Measurements from ENCODE around the gene PCYT1A.
"Not testable (repeated sequence)": the region's sequence is repeated elsewhere in the genome, so short reads cannot be mapped to it uniquely, and the experiment has no call there.

PCYT1A gene

DNA sequence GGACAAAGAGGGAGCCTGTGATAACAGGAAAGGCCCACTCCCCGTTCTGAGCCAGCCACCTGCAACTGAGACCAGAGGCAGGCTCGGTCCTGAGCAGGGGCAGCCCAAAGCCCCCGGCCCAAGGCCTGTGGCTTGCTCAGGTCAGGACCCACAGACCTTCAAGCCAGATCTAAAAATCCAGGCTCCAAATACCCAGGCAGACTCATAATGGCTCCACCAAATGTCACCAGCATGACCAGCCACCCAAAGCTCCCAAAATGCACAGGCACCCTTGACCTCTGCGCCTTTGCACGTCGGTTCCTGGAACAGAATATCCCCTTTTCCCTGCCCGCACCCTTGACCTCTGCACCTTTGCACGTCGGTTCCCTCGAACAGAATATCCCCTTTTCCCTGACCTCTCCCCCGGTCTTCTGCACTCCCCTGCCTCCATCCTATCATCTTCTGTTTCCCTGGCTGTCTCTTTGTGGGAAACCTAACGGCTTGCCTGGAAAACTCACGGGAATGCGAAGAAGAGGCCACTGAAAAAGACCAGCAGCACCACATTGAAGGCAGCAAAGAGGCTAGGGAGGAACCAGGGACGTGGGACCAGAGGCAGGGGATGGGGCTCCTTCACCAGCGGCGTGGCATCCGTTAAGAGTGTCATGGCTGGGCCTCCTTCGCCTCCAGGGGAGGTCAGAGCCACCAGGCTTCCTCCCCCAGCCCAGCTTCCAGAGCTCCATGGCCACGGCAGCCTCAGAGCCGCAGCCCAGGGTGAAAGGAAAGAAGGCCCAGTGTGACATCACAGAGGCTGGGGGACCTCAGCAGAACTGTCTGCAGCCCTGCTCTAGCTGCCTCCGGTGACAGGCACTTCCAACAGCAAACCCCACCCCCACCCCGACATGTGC is 76.6 kb downstream of the PCYT1A start, which contains the start of gene ZDHHC19:
TSS of gene ZDHHC19 (minus strand) at position 728 of the 884 bp plus-strand sequence. CDS start at position 643, 85 bp downstream.
- DNase-seq: no peak

DNA sequence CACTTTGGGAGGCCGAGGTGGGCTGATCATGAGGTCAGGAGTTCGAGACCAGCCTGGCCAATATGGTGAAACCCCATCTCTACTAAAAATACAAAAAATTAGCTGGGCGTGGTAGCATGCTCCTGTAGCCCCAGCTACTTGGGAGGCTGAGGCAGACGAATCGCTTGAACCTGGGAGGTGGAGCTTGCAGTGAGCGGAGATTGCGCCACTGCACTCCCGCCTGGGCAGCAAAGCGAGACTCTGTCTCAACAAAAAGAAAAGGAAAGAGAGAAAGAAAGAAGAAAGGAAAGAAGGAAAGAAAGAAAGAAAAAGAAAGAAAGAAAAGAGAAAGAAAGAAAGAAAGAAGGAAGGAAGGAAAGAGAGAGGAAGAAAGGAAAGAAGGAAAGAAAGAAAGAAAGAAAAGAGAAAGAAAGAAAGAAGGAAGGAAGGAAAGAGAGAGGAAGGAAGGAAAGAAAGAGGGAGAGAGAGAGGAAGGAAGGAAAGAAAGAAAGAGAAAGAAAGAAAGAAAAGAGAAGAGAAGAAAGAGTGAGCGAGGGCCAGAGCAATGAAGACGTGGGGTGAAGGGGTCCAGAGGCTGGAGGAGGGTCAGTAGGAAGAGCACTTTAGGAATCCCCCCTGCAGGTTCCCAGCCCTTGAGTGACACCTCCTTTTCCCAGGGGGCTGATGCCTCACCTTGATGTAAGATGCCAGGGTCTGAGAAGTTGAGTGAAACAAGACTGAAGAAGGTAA is 77.4 kb downstream of the PCYT1A start:
- not testable (repeated sequence) for DNase-seq

DNA sequence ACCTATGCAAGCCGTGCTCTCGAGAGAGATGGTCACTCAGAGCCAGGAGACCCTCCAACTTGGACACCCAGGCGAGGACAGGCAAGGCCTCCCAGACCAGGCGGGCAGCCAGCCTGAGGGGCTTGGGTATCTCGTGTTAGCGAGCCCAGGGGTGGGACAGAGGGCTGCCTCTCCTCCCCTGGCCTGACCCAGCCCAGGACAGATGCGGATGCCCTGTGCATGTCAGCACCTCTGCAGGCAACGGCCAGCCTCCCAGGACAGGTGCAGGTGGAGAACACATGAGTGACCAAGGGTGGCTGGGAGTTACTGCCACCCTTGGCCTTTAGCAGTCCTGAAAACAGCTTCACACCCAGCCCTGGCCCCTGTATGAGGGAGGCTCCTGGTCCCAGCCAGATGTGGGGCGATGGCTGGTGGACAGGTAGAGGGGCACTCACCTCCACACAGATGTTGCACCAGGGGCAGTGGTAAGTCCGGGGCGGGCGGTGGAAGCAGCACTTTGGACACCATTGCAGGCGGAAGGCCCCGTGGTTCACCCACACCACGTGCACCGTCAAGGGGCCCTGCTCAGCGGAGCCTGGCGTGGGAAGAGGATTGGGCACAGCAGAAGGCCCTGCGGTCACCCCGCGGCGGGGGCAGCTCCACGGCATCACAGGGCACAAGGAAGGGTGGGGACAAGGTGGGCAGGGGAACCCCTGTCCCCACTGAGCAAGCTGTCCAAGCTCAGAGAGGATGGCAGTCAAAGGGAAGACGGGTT is 78.4 kb downstream of the PCYT1A start:
- no peak for DNase-seq

DNA sequence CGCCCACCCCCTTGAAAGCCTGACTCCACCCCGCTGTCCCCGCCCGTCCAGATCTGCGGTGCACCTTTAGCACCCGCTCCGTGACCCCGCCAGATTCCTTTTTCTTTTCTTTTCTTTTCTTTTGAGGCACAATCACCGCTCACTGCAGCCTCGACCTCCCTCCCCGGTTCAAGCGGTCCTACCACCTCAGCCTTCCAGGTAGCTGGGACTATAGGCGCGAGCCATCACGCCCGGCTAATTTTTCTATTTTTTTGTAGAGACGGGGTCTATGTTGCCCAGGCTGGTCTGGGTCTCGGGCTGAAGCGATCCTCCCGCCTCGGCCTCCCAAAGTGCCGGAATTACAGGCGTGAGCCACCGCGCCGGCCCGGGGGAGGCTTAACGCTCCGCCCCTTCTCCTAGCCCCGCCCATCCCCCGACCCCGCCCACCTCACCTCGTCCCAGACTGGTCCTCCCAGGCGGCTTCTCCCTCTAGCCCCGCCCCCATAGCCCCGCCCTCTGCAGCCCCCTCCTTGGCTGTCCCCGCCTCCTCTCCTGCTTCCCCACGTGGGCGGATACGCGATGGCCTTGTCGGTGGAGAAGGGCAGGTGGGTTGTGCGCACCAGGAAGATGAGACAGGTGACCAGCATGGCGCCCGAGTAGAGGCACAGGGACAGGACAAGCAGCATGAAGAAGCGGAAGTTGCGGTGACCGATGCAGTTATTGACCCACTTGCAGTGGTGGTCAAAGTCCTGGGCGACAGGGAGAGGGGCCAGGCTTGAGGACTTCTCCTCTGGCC is 79.5 kb downstream of the PCYT1A start:
- no peak for DNase-seq

DNA sequence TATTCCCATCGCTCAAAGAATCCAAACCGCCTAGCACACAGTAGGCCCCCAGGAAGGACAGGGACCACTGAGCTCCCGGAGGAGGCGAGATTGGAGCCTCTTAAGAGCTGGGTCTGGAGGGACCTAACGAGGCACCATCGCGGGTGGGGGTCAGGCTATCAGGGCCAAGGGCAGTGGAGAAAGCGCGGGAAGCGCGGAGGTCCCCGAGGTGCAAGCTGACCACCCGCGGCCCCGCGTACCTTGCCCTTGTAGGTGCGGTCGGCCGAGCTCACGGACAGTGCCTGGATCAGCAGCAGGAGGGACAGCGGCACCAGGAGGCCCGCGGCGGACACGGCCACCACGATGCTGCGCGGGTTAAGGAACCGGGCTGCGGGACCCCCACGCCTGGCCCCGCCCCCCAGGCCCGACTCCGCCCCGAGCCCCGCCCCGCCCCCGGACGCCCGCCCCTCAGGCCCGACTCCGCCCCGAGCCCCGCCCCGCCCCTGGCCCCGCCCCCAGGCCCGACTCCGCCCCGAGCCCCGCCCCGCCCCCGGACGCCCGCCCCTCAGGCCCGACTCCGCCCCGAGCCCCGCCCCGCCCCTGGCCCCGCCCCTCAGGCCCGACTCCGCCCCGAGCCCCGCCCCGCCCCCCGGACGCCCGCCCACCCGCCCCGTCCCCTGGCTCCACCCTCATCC is 80.2 kb downstream of the PCYT1A start:
- no peak for DNase-seq

DNA sequence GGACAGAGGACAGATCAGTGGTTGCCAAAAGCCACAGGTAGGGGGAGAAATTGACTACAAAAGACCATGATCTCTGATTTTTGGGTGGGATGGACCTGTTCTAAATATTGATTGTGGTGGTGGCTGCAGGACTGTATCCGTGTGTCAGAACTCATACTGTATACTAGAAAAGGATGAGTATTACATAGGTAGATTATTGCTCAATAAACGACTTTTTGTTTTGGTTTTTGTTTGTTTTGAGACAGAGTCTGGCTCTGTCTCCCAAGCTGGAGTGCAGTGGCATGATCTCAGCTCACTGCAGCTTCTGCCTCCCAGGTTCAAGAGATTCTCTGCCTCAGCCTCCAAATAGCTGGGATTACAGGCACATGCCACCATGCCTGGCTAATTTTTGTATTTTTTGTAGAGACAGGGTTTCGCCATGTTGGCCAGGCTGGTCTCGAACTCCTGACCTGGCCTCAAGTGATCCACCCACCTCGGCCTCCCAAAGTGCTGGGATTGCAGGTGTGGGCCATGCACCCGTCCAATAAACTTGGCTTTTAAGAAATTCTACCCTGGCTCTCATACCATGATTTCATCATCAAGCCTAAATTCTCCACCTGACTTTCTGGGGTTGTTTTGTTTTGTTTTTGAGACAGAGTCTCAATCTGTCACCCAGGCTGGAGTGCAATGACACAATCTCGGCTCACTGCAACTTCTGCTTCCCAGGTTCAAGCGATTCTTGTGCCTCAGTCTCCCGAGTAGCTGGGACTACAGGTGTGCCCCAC is 81.9 kb downstream of the PCYT1A start:
- DNase-seq: not testable (repeated sequence)

DNA sequence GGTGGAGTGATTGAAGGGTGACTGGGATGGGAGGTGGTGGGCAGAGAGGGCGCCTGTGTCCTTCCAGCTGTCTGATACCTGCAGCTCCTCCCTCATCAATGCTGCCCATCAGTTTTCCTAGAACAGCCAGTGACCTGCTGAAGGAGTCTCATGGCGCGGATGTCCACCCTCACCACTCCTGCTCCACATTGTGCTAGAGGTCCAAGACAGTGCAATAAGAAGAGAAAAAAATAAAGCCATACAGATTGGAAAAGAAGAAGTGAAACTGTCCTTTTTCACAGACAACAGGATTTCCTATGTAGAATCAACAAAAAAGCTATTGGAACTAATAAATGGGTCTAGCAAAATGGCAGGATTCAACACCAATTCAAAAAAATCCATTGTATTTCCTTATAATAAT is 83.7 kb downstream of the PCYT1A start:
- peak; percentile 41 for DNase-seq

DNA sequence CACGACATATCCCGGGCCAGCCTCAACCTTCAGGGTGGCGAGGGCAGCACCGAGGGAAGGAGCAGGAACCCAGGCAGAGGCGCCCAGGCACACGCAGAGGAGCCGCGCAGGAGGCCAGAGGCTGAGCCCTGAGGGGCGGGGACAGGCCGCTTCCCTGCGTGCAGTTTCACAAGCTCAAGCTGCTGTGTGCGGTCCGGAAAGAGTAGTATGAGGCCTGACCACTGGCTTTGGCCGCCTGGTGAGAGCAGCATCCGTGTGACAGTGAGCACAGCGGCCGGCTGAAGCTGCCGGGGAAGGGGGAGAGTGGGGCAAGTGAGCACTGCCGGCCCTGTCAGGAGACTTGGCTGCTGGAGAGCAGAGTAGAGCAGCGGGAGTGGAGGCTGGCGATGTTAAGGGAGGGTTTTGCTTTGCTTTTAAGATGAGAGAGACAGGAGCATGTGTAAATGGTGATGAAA is 85.0 kb downstream of the PCYT1A start:
- DNase-seq: no peak

DNA sequence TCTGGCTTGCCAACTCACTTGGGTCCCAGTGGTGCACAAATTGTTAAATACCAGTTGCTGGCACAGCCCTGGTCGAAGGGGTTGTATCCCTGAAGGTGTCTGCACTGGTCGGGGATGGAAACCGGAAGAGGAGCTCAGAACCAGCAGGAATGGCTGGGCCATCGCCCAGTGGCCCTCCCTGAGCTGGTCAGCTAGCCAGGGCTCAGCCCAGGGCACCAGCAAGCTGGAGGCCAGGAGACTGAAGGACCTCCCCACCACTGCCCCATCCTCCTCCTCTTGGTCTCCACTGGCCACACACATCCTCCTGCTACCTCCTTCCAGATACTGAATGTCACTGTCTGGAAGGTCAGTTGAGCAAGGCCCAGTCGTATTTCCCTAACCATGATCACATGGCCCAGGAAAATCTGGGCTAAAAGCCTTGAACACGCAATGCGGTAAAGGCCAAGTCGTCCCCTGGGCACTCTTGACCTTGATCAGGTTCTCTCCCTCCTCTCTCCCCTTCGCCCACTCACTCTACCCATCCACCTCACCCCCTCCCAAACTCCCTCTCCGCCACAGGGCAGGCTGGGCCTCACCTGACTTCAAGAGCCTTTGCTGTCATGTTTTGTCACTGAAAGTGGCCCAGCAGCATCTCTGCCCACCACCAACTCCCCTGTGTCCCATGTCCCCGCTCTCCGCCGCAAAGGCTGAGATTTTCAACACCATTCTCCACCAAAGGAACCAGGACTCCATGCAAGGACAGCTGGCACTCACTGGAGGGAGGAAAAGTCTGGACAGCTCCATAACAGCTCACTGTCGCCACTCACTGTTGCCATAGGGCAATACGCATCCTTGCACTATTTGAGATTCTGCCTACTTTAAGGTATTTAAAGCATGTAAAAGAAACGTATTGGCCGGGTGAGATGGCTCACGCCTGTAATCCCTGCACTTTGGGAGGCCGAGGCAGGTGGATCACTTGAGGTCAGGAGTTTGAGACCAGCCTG is 88.5 kb downstream of the PCYT1A start:
- DNase-seq: no peak

DNA sequence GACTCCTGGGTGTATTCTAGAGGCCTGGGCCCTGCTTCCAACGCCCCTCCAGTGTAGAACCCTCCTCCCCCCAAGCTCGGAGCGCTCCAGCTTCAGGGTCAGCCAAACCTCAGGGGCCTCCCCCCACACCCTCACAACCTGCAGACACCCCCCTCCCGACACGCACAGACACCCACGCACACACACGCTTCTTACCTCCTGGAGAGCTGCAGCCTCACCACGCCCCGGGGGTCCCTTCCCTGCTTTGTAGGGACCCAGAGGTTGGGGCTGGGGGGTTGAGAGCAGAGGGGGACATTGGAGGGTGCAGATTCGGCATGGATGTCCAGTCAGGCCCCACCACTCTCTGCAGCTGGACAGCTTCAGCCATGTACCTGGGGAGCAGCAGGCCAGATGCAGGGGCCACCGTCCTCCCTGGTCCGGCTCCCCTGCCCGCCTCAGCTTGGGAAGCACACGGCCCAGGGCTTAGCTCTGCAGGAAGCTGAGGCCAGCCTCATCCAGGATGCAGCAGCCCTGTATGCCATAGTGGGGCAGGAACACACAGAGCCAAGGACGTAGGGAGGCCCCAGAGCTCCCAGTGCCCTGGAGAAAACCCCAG is 89.3 kb downstream of the PCYT1A start:
- DNase-seq: no peak

DNA sequence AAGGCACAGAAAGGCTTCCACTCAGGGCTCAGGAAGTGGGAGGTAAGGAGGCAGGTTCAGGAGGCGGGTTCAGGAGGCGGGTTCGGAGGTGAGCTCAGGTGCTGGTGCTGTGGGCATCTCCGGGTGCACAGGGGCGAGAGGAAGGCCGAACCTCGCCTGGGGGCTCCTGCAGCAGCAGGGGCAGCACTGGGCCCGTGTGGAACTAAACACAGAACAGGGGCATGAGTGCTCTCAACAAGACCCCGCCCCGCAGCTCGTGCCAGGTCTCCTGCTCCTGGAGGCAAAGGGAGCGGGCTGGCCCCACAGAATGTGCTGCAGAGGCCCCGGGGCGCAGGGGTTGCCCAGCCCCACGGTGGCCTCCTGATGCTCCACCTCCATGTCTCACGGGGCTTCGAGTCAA is 90.0 kb downstream of the PCYT1A start:
- no peak for DNase-seq

DNA sequence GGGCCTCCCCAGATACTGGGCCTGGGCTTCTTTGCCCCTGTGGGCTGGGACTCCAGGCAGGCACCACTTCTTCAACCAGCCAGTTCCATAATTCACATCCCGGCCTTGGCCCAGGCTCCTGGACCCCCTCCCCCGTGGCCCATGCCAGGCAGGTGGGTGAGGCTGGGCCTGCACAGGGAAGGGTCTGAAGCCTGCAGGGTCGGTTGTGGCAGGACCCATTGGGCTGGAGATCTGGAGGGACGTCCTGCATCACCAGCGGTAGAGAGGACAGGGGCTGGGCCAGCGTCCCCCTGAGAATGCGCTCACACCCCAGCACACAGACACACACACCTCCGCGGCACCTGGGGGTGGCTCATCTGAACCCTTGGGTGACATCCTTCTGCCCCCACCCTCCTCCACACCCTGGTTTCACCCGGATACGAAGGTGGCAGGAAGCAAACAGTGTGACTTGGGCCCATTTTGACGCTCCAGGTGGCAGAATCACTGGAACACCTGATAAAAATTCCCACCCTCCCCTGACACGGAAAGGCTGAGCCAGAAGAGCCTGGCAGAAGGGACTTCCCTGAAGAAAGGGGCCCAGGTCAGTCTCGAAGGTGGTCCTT is 91.8 kb downstream of the PCYT1A start:
- DNase-seq: no peak

DNA sequence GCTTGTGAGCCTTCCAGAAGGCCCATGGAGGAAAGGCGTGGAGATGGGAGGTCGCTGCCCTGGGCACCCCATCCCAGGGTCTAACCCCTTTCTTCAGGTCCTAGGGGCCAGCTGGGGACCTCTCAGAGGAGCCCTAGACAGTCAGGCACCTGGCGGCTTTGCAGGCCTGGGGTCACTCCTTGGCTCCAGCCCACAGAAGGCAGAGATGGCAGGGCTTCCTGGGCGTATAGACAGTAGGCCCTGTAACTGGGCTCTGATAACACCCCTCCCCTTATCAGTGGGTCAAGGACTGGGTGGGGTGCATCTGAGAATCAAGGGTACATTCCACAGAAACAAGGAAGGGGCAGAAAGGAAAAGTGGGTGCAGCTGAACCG is 93.0 kb downstream of the PCYT1A start:
- no peak for DNase-seq

DNA sequence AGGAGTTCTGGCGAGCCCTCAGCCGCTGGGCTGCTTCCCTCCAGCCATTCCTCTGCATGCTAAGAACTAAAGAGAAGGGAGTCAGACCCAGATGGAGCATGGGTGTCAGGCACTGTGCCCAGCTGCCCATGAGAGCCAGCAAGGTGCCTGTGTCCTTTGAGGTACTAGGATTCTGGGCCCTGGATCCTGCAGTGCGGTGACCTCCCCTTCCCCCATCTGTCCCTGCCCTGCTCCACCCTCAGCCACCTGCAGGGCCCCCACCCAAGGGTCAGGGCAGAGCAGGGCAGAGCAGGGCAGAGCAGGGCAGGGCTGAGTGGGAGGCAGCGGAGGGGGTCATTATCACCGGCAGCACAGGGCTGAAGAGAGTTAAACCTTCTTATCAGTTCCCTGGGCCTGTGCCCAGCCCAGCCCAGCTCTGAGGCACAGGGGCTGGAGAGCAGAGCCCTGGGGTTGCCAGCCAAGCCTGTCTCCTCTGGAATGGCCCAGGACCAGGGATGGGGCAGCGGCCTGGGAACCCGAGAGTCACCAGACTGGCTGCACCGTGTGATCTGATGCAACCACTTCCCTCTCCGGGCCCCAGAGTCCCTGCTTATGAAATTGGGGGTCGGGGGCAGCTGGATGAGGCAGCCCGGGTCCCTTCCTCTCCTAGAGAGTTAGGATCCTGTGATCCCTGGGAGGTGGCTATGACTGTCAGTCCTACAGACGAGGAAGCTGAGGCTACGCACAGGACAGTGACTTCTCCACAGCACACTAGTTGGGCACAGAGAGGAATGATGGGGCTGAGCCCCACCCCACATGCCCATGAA is 93.6 kb downstream of the PCYT1A start:
- DNase-seq: no peak

DNA sequence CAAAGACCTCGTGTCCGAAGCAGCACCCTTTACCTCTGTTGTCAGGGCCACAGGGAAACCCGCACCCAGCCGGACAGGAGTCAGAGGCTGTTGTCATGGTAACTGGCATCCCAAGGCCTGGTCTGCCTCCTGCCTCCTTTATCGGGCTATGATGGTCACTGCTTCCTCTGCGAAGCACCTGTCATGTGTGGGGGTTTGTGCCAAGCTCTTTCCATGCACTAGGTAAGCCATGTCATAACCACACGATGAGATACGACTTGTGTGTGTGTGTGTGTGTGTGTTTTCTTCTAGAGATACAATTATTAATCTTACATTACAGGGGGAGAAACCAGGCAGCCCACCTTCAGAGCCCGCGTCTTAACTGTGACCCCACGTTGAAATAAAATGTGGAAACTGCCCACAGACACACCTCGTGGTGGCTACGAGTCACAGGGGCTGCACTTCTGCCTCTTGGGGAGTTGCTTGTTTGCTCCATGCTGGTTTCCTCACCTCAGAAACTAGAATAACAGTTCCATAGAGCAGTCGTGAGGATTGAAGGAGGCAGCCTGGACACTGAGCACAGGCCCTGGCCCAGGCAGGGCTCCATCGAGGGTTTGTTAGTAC is 94.3 kb downstream of the PCYT1A start:
- no peak for DNase-seq

DNA sequence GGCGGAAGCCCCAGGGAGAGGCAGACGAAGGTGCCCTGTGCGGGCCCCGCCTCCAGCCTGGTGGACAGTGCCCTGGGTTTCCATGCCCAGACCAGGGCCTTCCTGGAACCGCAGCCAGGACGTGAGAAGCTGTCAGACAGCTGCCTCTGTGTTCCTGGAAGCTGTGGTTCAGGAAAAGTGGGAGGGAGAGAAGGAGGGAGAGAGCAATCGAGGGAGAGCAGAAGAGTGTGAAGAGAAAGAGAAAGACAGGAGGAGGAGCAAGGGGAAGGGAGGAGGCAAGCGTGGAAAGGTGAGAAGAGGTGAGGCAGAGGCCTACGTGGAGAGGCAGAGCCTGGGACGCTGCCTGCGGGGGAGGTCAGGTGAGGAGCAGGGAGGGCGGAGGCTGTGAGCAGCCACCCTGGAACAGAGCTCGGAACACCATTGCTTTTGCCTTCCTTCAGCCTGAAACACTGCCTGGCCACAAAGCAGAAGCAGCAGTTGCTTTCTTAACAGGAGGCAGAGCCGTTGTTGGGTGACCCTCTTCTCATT is 94.9 kb downstream of the PCYT1A start:
- DNase-seq: no peak

DNA sequence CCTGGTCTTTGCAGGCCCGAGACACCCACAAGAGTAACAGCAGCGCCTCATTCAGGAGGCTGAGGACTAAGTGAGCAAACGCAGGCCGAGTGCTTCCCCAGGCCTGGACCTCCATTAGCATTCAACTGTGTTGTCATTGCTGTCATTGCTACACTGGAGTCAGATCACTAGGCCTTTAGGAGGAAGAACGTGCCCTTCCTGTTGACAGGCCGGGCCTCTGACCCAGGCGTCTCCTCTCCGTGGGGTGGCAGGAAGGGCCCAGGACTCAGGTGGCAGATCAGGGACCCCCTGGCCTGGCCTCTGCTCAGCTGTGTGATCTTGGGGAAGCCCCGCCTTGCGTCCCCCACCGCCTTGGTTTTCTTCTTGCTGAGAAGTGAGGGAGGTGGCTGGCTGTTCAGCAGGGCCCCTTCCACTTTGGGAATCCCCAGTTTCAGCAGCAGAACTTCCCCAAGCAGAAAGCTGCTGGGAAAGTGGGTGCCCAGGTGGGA is 95.4 kb downstream of the PCYT1A start:
- DNase-seq: no peak
